ENCODE measurements around the gene TXNRD1.

Gene TXNRD1

DNA sequence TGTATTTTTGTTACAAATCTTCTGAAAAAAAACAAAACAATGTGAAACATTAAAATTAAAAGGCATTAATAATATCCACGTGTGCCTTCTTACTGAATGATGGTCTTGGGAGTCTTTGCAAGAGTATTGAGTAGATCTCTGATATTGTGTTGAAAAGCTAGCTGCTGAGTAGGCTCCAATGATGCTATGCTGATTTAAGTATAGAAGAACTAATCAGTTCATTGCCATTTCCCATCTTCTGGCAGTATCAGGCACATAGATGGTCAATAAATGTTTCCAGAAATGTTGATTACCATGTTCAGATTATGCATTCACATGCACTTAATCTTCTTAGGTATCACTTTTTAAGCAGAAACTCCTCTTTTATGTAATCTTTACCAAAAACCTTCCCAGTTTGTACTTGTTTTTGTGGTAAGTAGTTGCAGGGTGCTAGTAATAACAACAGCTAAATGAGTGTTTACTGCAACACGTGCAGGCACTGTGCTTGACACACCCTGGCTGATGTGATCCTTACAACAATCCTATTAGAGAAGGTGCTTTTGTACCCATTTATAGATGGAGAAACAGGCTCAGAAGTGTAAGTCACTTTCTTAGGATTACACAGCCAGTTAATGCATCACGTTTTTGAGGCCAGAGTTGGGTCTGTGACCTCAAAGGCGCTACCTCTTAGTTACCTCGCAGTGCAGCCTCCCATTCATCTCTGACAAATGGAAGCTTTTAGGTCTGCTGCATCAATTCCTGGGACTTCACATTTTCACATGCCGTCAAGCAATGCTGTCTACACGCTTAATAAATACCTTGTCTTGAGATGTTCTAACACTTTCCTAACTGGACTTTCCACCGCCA is 134.9 kb downstream of the TXNRD1 start:
- no peak for DNase-seq (ENCODE audit: low spot score)

DNA sequence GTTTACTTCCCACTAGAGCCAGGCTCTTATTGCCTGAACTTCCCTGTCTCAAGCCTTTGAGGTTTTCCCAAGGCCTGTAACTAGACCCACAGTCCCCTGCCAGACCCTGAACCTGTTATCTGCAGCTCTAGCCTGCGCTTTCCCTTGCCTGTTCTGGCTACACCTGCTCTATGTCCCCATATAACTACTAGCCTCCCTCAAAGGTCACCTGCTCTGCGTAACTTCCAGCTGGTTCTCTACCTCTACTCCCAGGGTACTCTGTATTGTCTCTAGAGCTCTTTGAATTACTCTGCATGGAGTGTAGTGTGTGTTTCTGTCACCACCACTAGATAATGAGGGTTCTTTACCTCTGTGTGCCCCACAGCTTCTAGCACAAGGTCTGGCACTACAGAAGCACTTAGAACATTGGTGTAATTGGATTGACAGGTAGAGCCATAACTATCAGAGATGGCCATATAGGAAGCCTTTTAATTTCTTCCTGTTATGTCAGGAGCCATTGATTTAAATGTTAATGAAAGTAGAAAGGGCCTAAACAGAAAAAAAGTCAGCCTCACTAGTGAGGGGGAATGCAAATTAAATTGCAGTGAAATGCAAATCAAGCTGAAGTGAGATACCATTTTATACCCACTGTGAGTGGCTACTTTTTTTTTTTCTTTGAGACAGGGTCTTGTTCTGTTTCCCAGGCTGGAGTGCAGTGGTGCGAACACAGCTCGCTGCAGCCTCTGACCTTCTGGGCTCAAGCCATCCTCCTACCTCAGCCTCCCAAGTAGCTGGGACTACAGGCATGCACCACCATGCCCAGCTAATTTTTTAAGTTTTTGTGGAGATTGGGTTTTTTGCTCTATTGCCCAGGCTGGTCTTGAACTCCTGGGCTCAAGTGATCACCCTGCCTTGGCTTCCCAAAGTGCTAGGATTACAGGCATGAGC is 135.7 kb downstream of the TXNRD1 start:
- no peak for DNase-seq (ENCODE audit: low spot score)

DNA sequence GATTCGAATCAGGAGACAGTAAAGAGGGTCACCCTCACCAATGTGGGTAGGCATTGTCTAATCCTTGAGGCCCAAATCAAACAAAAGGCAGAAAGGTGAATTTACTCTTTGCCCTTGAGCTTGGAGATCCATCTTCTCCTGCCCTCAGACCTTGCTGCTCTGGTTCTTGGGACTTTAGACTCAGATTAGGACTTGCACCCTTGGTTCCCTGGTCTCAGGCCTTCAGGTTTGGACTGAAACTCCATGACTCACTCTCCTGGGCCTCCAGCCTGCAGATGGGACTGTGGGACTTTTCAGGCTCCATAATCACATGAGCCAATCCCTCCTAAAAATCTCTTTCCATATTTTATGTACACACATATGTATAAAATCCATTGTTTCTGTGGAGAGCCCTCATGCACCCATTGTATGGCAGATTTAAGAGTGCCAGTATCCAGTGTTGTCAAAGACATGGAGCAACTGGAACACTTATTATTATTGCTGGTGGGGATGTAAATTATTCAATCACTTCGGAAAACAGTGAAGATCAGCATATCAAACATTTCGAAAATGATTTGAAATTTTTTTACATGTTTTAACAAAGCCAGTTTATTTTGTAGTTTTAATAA is 136.6 kb downstream of the TXNRD1 start:
- no peak for DNase-seq (ENCODE audit: low spot score)

DNA sequence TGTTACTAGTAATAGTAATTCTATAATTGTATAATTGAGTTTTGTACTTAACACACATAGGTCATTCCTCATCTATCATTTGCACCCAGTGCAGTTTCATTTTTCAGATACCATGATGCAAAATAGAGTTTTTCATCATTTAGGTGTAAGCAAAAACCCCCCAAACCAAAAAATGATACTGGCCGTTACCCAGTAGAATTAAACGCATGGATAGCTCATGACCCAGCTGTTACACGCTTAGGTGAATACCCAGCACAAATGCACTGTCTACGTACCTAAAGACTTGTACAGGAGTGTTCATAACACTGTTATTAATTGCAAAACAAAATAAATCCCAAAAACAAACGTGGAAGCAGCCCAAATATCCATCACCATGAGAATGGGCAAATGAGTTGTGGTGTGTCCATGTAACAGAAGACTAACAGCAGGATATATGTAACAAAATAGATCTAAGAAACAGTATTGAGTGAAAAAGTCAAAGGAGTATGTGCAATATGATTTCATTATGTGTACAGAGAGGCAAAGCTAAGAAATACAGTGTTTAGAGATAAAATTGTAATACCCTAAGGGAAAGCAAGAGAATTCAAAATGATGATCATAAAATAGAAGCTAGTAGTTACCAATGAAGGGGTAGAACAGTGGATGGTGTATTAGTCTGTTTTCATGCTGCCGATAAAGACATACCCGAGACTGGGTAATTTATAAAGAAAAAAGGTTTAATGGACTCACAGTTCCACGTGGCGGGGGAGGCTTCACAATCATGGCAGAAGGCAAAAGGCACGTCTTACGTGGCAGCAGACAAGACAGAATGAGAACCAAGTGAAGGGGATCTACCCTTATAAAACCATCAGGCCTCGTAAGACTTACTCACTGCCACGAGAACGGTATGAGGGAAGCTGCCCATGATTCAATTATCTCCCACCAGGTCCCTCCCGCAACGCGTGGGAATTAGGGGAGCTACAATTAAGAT is 137.7 kb downstream of the TXNRD1 start:
- no peak for DNase-seq (ENCODE audit: low spot score)

DNA sequence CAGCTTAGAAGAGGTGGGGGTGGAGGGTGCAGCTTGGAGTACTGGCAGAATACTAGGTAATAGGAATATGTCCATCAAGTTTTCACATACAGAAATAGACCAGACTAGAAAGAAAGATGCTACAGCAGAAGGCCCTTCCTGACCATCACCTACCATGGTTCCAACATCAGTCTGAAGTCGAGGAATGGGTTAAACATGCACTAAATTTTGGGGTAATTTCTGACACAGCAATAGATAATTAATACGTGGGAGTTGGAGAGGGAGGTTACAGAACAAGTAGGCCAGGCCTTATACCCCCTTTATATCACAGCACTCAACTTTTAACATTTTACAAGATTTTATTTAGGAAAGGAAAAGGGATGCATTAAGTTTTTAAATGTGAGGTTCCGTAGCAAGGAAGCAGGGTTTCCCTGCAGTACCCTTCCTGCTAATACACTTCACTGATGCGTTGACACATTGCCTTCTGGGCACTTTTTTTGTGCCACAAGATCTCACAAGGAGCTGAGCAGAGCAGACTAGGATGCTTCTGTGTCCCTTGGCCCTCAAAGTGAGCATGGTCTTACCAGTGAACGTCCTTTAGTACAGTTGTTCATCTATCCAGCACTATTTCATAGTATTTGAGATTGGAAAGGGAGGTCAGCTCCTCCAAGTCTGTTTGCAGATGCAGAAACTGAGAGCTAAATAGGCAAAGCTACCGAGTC is 138.7 kb downstream of the TXNRD1 start:
- no peak for DNase-seq (ENCODE audit: low spot score)

DNA sequence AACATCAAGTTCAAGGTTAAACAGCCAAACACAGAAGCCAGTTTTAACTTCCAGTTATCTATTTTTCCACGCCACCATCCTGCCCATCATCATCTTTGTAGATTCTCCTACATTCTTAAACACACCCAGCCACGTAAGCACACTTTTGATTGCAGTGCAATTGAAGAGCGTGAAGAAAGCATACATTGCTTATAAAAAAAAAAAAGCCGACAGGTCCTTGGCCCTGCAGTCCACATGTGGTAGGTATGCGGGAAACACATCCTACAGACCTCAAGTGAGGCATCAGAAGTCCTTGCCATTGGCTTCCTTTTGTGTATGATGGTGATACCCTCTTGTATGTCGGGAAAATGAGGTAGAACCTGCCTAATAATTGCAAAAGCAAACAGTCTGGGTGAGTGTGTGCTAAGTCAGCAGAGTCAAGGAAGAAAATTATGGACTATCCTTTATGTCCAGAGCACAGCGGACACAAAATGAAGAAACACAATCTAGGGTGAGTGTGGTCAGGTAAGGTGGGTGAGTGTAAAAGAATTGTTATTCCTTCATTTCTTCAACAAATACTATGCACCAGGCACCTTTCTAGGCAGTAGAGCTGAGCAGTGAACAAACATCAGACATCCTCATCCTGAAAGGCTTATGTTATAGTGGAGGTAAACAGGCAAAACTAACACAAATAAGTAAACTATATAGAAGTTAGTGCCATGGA is 139.4 kb downstream of the TXNRD1 start:
- no peak for DNase-seq (ENCODE audit: low spot score)

DNA sequence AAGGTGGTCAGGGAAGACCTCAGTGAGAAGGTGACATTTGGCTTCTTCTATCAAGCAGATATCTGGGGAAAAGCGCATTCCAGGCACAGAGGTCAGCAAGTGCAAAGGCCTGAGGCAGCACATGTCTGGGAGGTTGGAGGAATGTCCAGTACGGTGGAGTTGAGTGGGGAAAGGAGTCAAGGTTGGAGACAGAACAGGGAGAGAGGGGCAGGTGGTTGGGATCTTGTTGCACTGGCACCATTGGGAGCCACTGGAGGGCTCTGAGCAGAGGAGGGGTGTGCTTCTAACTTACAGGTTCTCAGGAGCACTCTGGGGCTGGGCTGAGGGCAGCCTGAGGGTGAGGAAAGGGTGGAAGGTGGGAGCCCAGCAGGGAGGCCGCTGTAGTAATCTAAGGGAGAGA is 140.1 kb downstream of the TXNRD1 start:
- no peak for DNase-seq (ENCODE audit: low spot score)

DNA sequence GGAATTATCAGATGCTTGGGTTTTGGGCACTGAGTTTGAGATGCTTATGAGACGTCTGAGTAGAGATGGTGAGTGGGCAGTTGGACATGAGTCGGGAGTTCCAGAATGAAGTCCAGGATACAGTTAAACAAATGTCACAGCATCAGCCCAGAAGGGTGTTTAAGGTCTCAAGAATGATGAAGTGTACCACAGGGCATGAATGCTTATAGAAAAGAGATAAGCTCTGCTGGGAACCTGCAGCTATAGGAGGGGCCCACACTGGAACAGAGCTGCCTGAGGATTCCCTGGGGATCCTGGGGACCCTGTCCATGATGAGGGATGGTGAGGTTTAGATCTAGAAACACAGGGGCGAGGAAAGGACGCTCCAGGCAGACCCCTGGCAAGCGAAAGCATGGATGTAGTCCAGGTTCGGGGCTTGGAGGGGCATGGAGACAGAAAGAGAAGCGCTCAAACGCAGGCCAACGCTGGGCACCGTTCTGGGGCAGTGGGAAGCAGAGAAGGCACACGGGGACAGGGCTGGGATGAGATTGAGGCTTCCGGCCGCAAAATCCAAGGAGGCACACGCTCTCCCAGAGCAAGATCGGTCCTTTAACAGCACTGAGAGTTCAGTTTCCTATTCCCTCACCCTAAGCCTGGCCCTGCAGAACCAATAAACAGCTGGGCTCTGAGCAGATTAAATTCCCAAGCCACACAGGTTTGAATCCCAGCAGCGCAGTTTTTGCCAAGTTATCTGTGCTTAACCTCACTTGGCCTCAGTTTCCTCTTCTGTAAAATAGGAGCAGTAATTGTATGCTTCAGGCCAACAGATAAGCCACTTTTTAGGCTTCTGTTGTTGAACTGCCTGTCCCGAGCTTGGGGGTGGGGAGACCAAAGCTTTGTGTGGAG is 140.9 kb downstream of the TXNRD1 start:
- DNase-seq (ENCODE audit: low spot score) = no peak

DNA sequence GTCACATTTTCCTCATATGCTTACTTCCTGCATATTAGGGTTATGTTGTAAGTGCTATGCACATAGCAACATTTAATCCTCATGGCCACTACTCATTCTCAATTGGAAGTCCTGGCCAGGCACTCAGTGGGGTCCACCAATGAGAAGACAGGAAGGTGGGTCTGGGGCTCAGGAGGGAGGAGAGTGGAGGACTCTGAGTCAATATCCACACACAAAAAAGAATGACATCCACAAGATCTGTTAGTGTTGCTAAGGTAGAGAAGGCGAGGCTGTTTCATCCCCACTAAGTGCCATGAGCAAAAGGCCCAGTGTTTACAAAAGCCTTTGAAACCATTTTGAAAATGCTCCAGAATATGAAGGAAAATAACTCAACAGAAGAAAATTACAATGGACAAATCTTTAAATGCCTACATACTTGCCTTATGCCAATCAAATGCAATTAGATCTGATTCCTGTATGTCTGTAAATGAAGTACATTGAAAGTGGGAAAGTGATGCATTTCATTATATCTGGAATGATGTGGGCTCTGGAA is 141.9 kb downstream of the TXNRD1 start:
- no peak for DNase-seq (ENCODE audit: low spot score)

DNA sequence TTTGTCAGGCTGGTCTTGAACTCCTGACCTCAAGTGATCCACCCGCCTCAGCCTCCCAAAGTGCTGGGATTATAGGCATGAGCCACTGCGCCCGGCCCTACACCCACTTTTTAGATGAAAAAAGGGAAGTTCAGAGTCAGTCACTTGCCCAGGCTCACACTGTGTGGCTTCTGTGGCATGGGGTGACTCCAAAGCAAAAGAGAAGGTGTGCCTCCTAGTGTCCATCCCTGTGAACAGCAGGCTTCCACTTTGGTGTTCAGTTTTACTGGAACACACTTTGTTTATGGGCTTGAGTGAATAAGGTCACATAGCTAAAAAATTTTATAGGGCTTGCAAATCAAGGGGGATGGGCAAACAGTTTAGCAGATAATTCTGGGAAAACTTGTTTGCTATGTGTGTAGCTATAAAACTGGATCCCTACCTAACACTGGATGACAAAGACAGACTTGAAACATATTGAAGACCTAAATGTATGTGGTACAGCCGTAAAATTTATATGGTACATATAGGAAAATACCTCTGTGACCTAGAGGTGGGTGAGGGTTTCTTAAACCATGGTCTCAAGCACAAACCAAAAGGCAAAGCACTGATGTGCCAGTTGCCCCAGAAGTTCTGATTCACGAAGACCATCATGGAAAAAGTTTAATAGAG is 142.9 kb downstream of the TXNRD1 start:
- peak; percentile 78 for DNase-seq (ENCODE audit: low spot score)

DNA sequence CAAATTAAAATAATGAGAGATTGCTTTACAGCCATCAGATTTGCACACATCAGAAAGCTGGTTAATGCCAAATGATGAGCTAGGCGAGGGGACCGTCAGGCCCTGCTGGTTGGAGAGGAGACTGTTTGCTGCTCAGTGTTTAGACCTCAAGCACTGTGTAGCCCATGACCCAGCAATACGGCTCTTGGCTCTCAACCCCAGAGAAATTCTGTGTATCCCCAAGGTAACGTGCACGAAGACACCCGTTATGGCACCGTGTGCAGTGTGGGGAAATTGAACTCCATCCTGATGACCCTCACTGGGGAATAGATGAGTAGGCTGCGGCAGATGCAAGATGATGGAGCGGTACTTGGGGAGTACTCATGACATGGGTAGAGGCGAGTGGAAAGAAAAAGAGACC is 143.6 kb downstream of the TXNRD1 start:
- DNase-seq (ENCODE audit: low spot score) = no peak

DNA sequence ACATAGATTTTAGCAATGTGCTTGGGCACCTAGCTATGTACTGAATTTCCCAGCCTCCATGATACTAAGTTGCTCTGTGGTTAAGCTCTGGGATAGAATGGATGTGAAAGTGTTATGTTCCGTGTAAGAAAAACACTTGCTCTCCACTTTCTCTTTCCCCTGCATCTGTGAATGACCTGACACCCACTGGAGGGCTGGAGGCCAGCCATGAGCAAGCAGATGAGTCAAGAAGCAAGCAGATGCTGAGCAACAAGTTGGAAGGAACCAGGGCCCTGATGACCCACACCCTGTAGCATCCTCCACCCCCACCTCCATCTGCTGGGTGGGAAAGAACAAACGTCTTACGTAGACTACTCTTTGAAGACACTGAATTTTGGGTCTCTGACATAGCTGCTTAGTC is 144.6 kb downstream of the TXNRD1 start:
- no peak for DNase-seq (ENCODE audit: low spot score)

DNA sequence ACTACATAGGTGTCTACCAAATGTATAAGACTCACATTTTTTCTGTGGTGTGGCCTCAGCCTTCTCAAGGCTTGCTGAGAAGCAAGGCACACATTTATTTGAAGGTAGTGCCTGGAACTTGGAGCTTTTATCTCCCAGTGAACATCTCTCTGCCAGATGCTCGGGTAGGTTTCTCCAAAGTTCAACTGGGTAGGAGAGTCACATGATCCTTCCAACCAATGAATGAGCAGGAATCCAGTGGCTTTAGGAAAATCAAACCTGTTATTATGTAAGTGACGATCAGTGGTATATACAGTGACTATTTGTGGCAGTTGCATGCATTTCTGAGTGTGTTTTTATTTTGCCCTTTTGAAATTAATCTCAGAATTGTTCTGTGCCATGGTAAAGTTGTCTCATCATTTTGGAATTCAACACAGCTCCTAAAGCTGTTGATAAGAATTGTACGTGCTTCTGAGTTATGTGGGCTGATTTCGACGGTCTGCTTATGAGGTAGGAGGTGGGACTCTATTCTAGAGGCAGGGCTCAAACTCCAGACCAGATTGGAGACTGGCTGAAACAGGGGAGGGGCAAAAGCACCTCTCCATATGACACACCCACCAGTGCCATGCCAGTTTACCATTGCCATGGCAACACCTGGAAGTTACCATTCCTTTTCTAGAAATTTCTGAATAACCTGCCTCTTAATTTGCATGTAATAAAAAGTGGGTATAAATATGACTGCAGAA is 145.6 kb downstream of the TXNRD1 start:
- DNase-seq (ENCODE audit: low spot score) = no peak

DNA sequence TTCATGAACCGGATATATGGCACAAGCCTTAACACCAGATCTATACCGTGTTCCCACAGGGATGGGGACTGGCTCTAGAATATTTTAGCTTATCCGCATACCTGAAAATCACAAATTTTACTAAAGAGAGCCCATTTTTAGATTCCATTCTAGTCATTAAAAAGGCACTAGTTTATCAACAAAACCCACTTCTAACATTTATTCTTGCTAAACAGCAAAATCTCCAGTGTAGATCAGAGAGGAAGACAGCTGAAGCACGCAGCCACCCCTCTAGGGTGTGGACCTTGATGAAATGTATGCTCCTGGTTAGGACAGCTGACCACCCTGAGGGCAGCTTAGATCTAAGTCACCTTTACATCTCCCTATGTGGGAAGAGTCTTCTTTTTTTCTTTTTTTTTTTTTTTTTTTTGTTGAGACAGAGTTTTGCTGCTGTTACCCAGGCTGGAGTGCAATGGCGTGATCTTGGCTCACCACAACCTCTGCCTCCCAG is 150.4 kb downstream of the TXNRD1 start:
- no peak for DNase-seq (ENCODE audit: low spot score)

DNA sequence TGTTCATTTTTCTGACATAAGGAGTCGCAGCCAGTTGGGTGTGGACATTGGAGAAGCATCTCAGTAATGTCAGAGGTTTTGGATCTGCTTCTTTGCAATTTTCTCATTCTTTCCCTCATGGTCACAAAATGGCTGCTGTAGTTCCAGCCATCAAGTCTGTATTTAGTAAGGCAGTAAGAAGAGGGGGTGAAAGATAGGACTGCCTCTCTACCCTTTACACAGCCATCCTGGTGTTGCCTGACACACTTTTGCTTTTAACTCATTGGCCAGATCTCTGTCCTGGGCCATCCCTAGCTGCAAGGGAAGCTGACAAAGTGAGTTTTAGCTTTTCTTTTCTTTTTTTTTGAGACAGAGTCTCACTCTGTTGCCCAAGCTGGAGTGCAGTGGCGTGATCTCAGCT is 154.1 kb downstream of the TXNRD1 start:
- DNase-seq (ENCODE audit: low spot score) = no peak

DNA sequence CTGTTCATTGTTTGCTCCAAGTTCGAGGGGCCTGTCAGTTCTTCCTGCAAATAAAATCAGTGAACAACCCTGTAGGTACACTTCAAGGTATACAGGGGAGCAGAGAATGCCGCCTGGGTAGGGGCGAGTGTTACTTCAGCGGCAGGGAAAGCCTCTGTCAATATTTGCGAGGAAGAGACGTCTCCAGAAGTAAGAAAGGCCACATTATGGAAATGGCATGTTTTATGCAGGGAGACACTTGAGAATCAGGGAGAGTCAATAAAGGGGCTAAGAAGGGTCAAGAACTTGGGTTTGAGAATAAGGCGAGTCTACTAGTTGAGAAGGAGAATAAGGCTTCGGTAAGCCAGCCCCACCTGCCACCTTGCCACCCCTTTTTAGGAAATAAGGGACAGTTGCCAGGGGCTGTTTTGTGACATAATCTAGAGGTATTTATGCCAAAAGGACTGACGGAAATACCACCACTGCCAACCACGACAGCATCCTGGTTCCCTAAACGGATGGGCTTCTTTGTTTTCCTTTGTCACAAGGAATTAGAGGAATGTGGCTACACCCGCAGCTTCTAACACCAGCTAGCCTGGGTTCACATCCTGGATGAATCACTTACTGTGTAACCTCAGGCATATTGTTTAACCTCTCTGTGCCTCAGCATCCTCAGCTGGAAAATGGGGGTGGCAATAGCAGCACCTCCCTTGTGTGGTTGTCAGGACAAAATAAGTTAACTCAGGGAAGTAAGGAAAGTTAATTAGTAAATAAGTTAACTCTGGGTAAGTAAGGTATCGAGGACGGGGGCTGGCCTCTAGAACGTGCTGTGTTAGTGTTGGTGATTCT is 155.7 kb downstream of the TXNRD1 start:
- DNase-seq (ENCODE audit: low spot score) = no peak

Measured in pons (tissue), 1 donor.